ENCODE results near the gene DENND10.

- no peak for TF ChIP-seq EZH2 (IDR thresholded peaks at IDR 0.05)
- TF ChIP-seq POLR2AphosphoS5 (IDR thresholded peaks at IDR 0.05; ENCODE audit: borderline replicate concordance, low read depth, low read length) = no peak
- no peak for TF ChIP-seq FOXP2 (optimal IDR thresholded peaks at IDR 0.05; ENCODE audit: control extremely low read depth, extremely low read length, insufficient read depth)
Measured at GRCh38 chr10:119104654-119105015, 722 bp downstream of the DENND10 start.
